ENCODE measurements around the gene ADCY7. TPM values are rescaled to one million over a fixed set of nuclear protein-coding genes. Genes with fewer than 3 reads are reported as not detected.

Gene ADCY7
- total RNA-seq, 1 experiment from 2014 or later: 5.5 TPM

DNA sequence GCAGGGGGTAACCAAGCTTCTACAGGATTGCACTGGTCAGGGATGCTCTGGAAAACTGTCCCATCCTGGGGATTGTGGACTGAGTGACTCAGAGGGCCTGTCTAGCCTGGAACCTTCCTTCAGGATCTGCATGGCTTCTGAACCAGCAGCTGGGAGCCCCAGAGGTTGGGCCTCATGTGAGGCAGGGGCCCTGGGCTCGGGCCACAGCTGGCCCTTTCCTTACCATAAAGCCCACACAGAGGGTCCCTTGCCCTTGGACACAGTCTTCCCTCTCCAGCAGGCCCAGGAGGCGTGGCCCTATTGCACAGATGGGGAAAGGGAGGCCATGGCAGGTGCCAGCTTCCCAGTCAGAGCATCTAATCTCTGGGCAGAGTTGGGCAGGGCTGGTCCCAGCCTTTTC lies 30.5 kb downstream of the ADCY7 start:
- no peak for DNase-seq (ENCODE audit: low spot score)
- CTCF ChIA-PET: no interaction called here
- intact Hi-C loops (cut with micrococcal nuclease; ENCODE audit: unreplicated experiment): no loop called here
- no peak for TF ChIP-seq EZH2 (IDR thresholded peaks at IDR 0.05; ENCODE audit: borderline replicate concordance, low read depth, low read length, poor library complexity, severe bottlenecking)
- H3K9me3 ChIP-seq (ENCODE audit: low read depth, low read length, poor library complexity, severe bottlenecking): no peaks in the 10 kb centered on the region
- H3K36me3 ChIP-seq (ENCODE audit: insufficient read depth, low read length, poor library complexity, severe bottlenecking): no peaks in the 10 kb centered on the region
- BruUV-seq (replicated peaks): no TSS peak
- POLR2A ChIA-PET (ENCODE audit: low non-redundant PET): no interaction called here
- H3K27ac ChIP-seq (ENCODE audit: low read depth, low read length, poor library complexity, severe bottlenecking): no peak overlapping the region
- H3K4me3 ChIP-seq (ENCODE audit: low read depth, low read length, poor library complexity, severe bottlenecking): no peak overlapping the region
- no peaks in the 10 kb centered on the region for H3K27me3 ChIP-seq (replicated peaks; ENCODE audit: insufficient read depth, low read depth, low read length, poor library complexity)
- H3K4me1 ChIP-seq (ENCODE audit: insufficient read depth, low read length, poor library complexity, severe bottlenecking): no peaks in the 10 kb centered on the region

DNA sequence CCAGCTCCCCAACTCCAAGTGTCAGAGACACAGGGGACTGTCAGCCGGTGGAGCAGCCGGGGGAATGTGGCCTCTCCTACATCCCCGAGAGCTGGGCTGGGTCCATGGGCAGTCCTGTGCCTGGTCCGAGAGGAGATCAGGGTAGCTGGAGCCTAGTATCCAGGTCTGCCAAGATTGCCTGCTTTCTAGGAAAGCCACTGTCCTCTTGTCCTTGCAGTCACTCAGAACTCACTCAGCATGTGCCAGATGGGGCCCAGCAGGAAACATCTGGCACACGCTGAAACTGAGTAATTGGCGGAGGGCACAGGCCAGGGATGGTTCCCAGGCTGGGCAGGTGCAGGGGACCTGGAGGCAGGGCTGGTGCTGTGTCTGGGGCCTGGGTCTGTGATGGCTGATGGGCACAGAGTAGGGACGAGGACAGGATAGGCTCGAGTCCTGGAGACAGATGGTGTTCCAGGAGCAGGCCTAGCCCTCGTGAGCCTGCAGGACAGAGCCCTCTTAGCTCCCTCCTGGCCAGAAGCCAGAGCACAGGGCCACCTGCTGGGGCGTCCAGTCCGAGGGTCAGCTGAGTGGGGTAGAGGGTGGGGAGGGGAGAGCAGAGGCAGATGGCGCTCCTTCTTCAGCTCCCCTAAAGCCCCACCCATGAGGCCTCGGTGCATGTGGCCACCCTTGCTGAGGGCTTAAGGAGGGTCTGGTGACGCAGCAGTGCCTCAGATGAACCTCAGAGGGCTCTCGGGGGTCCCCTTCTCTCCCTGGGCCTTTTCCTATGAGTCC lies 31.1 kb downstream of the ADCY7 start:
- Histone ChIP-seq H3K27ac (ENCODE audit: low read depth, low read length, poor library complexity, severe bottlenecking) (no peak overlapping the region), H3K4me3 (ENCODE audit: low read depth, low read length, poor library complexity, severe bottlenecking) (no peak overlapping the region), H3K9me3 (ENCODE audit: low read depth, low read length, poor library complexity, severe bottlenecking) (no peaks in the 10 kb centered on the region), H3K36me3 (ENCODE audit: insufficient read depth, low read length, poor library complexity, severe bottlenecking) (no peaks in the 10 kb centered on the region), H3K4me1 (ENCODE audit: insufficient read depth, low read length, poor library complexity, severe bottlenecking) (no peaks in the 10 kb centered on the region), H3K27me3 (replicated peaks; ENCODE audit: insufficient read depth, low read depth, low read length, poor library complexity) (no peaks in the 10 kb centered on the region)
- no TSS peak for BruUV-seq (replicated peaks)
- ChIA-PET CTCF (no interaction called here), POLR2A (ENCODE audit: low non-redundant PET) (no interaction called here)
- no peak for TF ChIP-seq EZH2 (IDR thresholded peaks at IDR 0.05; ENCODE audit: borderline replicate concordance, low read depth, low read length, poor library complexity, severe bottlenecking)
- TF ChIP-seq, protein P1, sequence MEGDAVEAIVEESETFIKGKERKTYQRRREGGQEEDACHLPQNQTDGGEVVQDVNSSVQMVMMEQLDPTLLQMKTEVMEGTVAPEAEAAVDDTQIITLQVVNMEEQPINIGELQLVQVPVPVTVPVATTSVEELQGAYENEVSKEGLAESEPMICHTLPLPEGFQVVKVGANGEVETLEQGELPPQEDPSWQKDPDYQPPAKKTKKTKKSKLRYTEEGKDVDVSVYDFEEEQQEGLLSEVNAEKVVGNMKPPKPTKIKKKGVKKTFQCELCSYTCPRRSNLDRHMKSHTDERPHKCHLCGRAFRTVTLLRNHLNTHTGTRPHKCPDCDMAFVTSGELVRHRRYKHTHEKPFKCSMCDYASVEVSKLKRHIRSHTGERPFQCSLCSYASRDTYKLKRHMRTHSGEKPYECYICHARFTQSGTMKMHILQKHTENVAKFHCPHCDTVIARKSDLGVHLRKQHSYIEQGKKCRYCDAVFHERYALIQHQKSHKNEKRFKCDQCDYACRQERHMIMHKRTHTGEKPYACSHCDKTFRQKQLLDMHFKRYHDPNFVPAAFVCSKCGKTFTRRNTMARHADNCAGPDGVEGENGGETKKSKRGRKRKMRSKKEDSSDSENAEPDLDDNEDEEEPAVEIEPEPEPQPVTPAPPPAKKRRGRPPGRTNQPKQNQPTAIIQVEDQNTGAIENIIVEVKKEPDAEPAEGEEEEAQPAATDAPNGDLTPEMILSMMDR (conservative IDR thresholded peaks at IDR 0.05; ENCODE audit: low read depth, low read length): no peak
- no peak for DNase-seq (ENCODE audit: low spot score)
- intact Hi-C loops (cut with micrococcal nuclease; ENCODE audit: unreplicated experiment): no loop called here

DNA sequence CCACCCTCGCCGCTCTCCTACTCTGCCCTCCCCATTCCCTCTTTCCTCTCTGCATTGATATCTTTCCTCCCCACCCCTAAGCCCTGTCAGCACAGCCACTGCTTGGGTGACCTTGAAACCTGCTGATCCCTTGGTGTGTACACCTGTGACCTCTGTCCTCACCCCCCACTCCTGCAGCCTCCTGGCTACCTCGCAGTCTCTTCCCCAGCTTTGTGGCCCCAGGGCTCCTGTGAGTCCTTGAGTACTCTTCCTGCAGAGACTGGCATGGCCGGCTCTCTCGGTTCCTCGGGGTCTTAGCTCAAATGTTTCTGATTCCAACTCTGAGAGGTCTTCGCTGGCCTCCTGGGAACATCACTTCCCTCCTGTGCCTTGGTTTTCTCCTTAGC lies 31.7 kb downstream of the ADCY7 start:
- Histone ChIP-seq H3K27ac (ENCODE audit: low read depth, low read length, poor library complexity, severe bottlenecking) (no peak overlapping the region), H3K9me3 (ENCODE audit: low read depth, low read length, poor library complexity, severe bottlenecking) (no peaks in the 10 kb centered on the region), H3K4me3 (ENCODE audit: low read depth, low read length, poor library complexity, severe bottlenecking) (no peak overlapping the region), H3K4me1 (ENCODE audit: insufficient read depth, low read length, poor library complexity, severe bottlenecking) (no peaks in the 10 kb centered on the region), H3K36me3 (ENCODE audit: insufficient read depth, low read length, poor library complexity, severe bottlenecking) (no peaks in the 10 kb centered on the region), H3K27me3 (replicated peaks; ENCODE audit: insufficient read depth, low read depth, low read length, poor library complexity) (no peaks in the 10 kb centered on the region)
- POLR2A ChIA-PET (ENCODE audit: low non-redundant PET): no interaction called here
- intact Hi-C loops (cut with micrococcal nuclease; ENCODE audit: unreplicated experiment): no loop called here
- CTCF ChIA-PET: no interaction called here
- no TSS peak for BruUV-seq (replicated peaks)
- TF ChIP-seq EZH2 (IDR thresholded peaks at IDR 0.05; ENCODE audit: borderline replicate concordance, low read depth, low read length, poor library complexity, severe bottlenecking): no peak
- TF ChIP-seq, protein P1 (conservative IDR thresholded peaks at IDR 0.05; ENCODE audit: low read depth, low read length): no peak
- no peak for DNase-seq (ENCODE audit: low spot score)
